Measurements from ENCODE around the gene FOXC2.

DNA sequence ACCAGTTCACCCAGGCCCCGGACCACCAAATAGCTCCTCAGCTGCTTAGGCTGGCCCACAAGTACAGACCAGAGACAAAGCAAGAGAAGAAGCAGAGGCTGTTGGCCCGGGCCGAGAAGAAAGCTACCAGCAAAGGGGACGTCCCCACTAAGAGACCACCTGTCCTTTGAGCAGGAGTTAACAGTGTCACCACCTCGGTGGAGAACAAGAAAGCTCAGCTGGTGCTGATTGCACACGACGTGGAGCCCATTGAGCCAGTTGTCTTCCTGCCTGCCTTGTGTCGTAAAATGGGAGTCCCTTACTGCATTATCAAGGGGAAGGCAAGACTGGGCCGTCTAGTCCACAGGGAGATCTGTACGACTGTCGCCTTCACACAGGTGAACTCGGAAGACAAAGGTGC, 40.9 kb upstream of the FOXC2 start:
- TF ChIP-seq POLR2A (IDR thresholded peaks at IDR 0.05): no peak
- TF ChIP-seq, protein P1, sequence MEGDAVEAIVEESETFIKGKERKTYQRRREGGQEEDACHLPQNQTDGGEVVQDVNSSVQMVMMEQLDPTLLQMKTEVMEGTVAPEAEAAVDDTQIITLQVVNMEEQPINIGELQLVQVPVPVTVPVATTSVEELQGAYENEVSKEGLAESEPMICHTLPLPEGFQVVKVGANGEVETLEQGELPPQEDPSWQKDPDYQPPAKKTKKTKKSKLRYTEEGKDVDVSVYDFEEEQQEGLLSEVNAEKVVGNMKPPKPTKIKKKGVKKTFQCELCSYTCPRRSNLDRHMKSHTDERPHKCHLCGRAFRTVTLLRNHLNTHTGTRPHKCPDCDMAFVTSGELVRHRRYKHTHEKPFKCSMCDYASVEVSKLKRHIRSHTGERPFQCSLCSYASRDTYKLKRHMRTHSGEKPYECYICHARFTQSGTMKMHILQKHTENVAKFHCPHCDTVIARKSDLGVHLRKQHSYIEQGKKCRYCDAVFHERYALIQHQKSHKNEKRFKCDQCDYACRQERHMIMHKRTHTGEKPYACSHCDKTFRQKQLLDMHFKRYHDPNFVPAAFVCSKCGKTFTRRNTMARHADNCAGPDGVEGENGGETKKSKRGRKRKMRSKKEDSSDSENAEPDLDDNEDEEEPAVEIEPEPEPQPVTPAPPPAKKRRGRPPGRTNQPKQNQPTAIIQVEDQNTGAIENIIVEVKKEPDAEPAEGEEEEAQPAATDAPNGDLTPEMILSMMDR (IDR thresholded peaks at IDR 0.05): no peak

All from heart left ventricle (tissue), 13 donors.